Trophoblast cell (in vitro differentiated cells and primary cell): ENCODE data around the gene CEP63.

Experiments
- DNase-seq, 2 donors: peaks; one replicate each; pipeline ENCODE4 v3.0.0-alpha.2; 2016
- H2AFZ ChIP-seq: 2 replicates; pipeline ENCODE4 v1.6.1; 2013; ENCODE audit warnings: low read length, moderate library complexity, mild to moderate bottlenecking; ENCODE audit not compliant: insufficient read depth, poor library complexity
- H2AK5ac ChIP-seq: 2 replicates; pipeline ENCODE4 v1.6.1; 2013; ENCODE audit warnings: mild to moderate bottlenecking, low read length
- H2BK120ac ChIP-seq: 2 replicates; pipeline ENCODE4 v1.6.1; 2013; ENCODE audit warnings: low read length, mild to moderate bottlenecking, moderate library complexity; ENCODE audit not compliant: insufficient read depth, poor library complexity
- H2BK12ac ChIP-seq: 2 replicates; pipeline ENCODE4 v1.6.1; 2013; ENCODE audit warnings: mild to moderate bottlenecking, low read length, moderate library complexity
- H2BK5ac ChIP-seq: 2 replicates; pipeline ENCODE4 v1.6.1; 2013; ENCODE audit warnings: low read length, low read depth, moderate library complexity, mild to moderate bottlenecking; ENCODE audit not compliant: poor library complexity
- H3K14ac ChIP-seq: 2 replicates; pipeline ENCODE4 v1.6.1; 2013; ENCODE audit warnings: mild to moderate bottlenecking, low read length
- H3K18ac ChIP-seq: 2 replicates; pipeline ENCODE4 v1.6.1; 2013; ENCODE audit warnings: mild to moderate bottlenecking, low read length
- H3K23ac ChIP-seq: 2 replicates; pipeline ENCODE4 v1.6.1; 2013; ENCODE audit warnings: low read length
- H3K27ac ChIP-seq: 2 replicates; pipeline ENCODE4 v1.5.1; 2013; ENCODE audit warnings: low read depth, mild to moderate bottlenecking, inconsistent platforms, low read length, moderate library complexity
- H3K27me3 ChIP-seq: 2 replicates; pipeline ENCODE4 v1.6.1; 2013; ENCODE audit warnings: inconsistent platforms, mild to moderate bottlenecking, low read length, moderate library complexity; ENCODE audit not compliant: insufficient read depth
- H3K36me3 ChIP-seq, 2 experiments: 1 replicate in 1 of 2; 2 replicates in 1 of 2; pipeline ENCODE4 v1.6.1; 2013; ENCODE audit warnings: low read length in 2 of 2, mild to moderate bottlenecking in 2 of 2, moderate library complexity in 1 of 2; ENCODE audit not compliant: insufficient read depth in 2 of 2, control insufficient read depth in 1 of 2
- H3K4ac ChIP-seq: 2 replicates; pipeline ENCODE4 v1.6.1; 2013; ENCODE audit warnings: low read depth, mild to moderate bottlenecking, low read length, moderate library complexity
- H3K4me1 ChIP-seq, 2 experiments: 1 replicate in 1 of 2; 2 replicates in 1 of 2; pipeline ENCODE4 v1.6.1; 2013; ENCODE audit warnings: low read length in 2 of 2, mild to moderate bottlenecking in 2 of 2, moderate library complexity in 1 of 2; ENCODE audit not compliant: insufficient read depth in 2 of 2, control insufficient read depth in 1 of 2
- H3K4me2 ChIP-seq: 2 replicates; pipeline ENCODE4 v1.6.1; 2013; ENCODE audit warnings: inconsistent platforms, mild to moderate bottlenecking, low read length, moderate library complexity
- H3K4me3 ChIP-seq: 2 replicates; pipeline ENCODE4 v1.5.1; 2013; ENCODE audit warnings: mild to moderate bottlenecking, low read depth, low read length, inconsistent platforms
- H3K79me1 ChIP-seq: one replicate; pipeline ENCODE4 v1.6.1; 2013; ENCODE audit warnings: low read length
- H3K79me2 ChIP-seq: 2 replicates; pipeline ENCODE4 v1.6.1; 2013; ENCODE audit warnings: low read length, mild to moderate bottlenecking; ENCODE audit not compliant: control insufficient read depth, insufficient read depth, poor library complexity
- H3K9ac ChIP-seq: 2 replicates; pipeline ENCODE4 v1.6.1; 2013; ENCODE audit warnings: mild to moderate bottlenecking, low read length
- H3K9me3 ChIP-seq: 2 replicates; pipeline ENCODE4 v1.6.1; 2013; ENCODE audit warnings: low read depth, mild to moderate bottlenecking, control low read depth, inconsistent platforms, low read length; ENCODE audit not compliant: insufficient read depth
- H4K12ac ChIP-seq: 2 replicates; pipeline ENCODE4 v1.6.1; 2013; ENCODE audit warnings: low read depth, mild to moderate bottlenecking, low read length, moderate library complexity
- H4K8ac ChIP-seq: 2 replicates; pipeline ENCODE4 v1.6.1; 2013; ENCODE audit warnings: low read depth, mild to moderate bottlenecking, low read length, moderate library complexity
- H4K91ac ChIP-seq: one replicate; pipeline ENCODE4 v1.6.1; 2013; ENCODE audit warnings: low read depth, mild to moderate bottlenecking, low read length, moderate library complexity
- WGBS: extraction: QIAGEN DNeasy Blood & Tissue Kit; methylation state at CpG from one replicate; pipeline ENCODE4 v1.1.7; 2013; ENCODE audit warnings: missing lambda C conversion rate; ENCODE audit not compliant: insufficient read length, insufficient coverage; ENCODE audit errors: extremely low coverage; 5-methylcytosine and 5-hydroxymethylcytosine counted together

CEP63 gene

GRCh38 chr3:134597390-134597970 lies 111.6 kb downstream of the CEP63 start:
- no peak overlapping the region for H3K4me2 ChIP-seq
- peaks cover 7% of the 10 kb centered on the region for H3K79me1 ChIP-seq
- H3K23ac ChIP-seq: no peak overlapping the region
- H4K8ac ChIP-seq: peak overlapping the region; percentile 5
- H2BK12ac ChIP-seq: no peak overlapping the region
- no CpG with 5 or more reads among the region's 2 CpGs for WGBS
- peak overlapping the region; percentile 69 for H2BK120ac ChIP-seq
- no peak overlapping the region for H3K9ac ChIP-seq
- no peaks in the 10 kb centered on the region for H3K27me3 ChIP-seq
- H3K79me2 ChIP-seq: no peaks in the 10 kb centered on the region
- H4K91ac ChIP-seq: peak overlapping the region; percentile 82
- no peak overlapping the region for H4K12ac ChIP-seq
- H2AFZ ChIP-seq: no peak overlapping the region
- no peak overlapping the region for H3K4me3 ChIP-seq
- H3K4ac ChIP-seq: no peak overlapping the region
- DNase-seq: peak; percentile 66 to 81
- peak overlapping the region; percentile 8 for H2BK5ac ChIP-seq
- peak overlapping the region; percentile 14 for H3K14ac ChIP-seq
- peak overlapping the region; percentile 77 for H3K27ac ChIP-seq
- H3K36me3 ChIP-seq: no peaks in the 10 kb centered on the region
- peaks cover 11 to 14% of the 10 kb centered on the region in 2 experiments for H3K4me1 ChIP-seq
- H3K9me3 ChIP-seq: peaks cover 3% of the 10 kb centered on the region
- H2AK5ac ChIP-seq: no peak overlapping the region
- peak overlapping the region; percentile 6 for H3K18ac ChIP-seq

- H3K4me2 ChIP-seq: no peak overlapping the region
- peaks cover 14% of the 10 kb centered on the region in 2 experiments for H3K4me1 ChIP-seq
- H3K14ac ChIP-seq: no peak overlapping the region
- H3K79me1 ChIP-seq: peaks cover 7% of the 10 kb centered on the region
- H2BK12ac ChIP-seq: no peak overlapping the region
- H3K18ac ChIP-seq: no peak overlapping the region
- H3K27ac ChIP-seq: no peak overlapping the region
- H4K8ac ChIP-seq: no peak overlapping the region
- no peak overlapping the region for H3K9ac ChIP-seq
- no peak overlapping the region for H2AFZ ChIP-seq
- no peak overlapping the region for H2BK5ac ChIP-seq
- WGBS: no CpG with 5 or more reads among the region's 10 CpGs
- H3K79me2 ChIP-seq: no peaks in the 10 kb centered on the region
- H2BK120ac ChIP-seq: no peak overlapping the region
- no peak overlapping the region for H3K4me3 ChIP-seq
- H4K91ac ChIP-seq: no peak overlapping the region
- H2AK5ac ChIP-seq: no peak overlapping the region
- H3K36me3 ChIP-seq: no peaks in the 10 kb centered on the region
- no peak for DNase-seq
- no peaks in the 10 kb centered on the region for H3K27me3 ChIP-seq
- H3K9me3 ChIP-seq: peaks cover 3% of the 10 kb centered on the region
- no peak overlapping the region for H4K12ac ChIP-seq
- H3K23ac ChIP-seq: no peak overlapping the region
- no peak overlapping the region for H3K4ac ChIP-seq
Observed at GRCh38 chr3:134598763-134599545, 113.1 kb downstream of the CEP63 start.

GRCh38 chr3:134600206-134600605 lies 114.3 kb downstream of the CEP63 start:
- Histone ChIP-seq H3K4me3 (no peak overlapping the region), H2BK5ac (no peak overlapping the region), H3K14ac (no peak overlapping the region), H2BK120ac (no peak overlapping the region), H4K91ac (no peak overlapping the region), H2AK5ac (no peak overlapping the region), H3K18ac (no peak overlapping the region), H3K79me1 (peaks cover 7% of the 10 kb centered on the region), H4K12ac (no peak overlapping the region), H3K4me2 (no peak overlapping the region), H3K23ac (no peak overlapping the region), H3K4me1 (peaks cover 14% of the 10 kb centered on the region in 2 experiments), H3K27ac (no peak overlapping the region), H3K9me3 (no peaks in the 10 kb centered on the region), H3K9ac (no peak overlapping the region), H3K4ac (no peak overlapping the region), H3K27me3 (no peaks in the 10 kb centered on the region), H2AFZ (no peak overlapping the region), H3K79me2 (no peaks in the 10 kb centered on the region), H3K36me3 (no peaks in the 10 kb centered on the region), H2BK12ac (no peak overlapping the region), H4K8ac (no peak overlapping the region)
- DNase-seq: no peak
- WGBS: no CpG with 5 or more reads among the region's 1 CpG

GRCh38 chr3:134600685-134601463 lies 115.0 kb downstream of the CEP63 start:
- Histone ChIP-seq H4K8ac (no peak overlapping the region), H2BK5ac (no peak overlapping the region), H4K12ac (no peak overlapping the region), H3K18ac (no peak overlapping the region), H3K4me2 (no peak overlapping the region), H4K91ac (no peak overlapping the region), H2AK5ac (no peak overlapping the region), H3K36me3 (no peaks in the 10 kb centered on the region), H2BK120ac (no peak overlapping the region), H2AFZ (peak overlapping the region; percentile 60), H2BK12ac (no peak overlapping the region), H3K27ac (no peak overlapping the region), H3K4me3 (no peak overlapping the region), H3K79me2 (no peaks in the 10 kb centered on the region), H3K9ac (no peak overlapping the region), H3K4ac (no peak overlapping the region), H3K79me1 (peaks cover 7% of the 10 kb centered on the region), H3K23ac (no peak overlapping the region), H3K14ac (no peak overlapping the region), H3K27me3 (no peaks in the 10 kb centered on the region), H3K4me1 (peaks cover 14% of the 10 kb centered on the region in 2 experiments), H3K9me3 (no peaks in the 10 kb centered on the region)
- DNase-seq: peak; percentile 59 to 83
- no CpG with 5 or more reads among the region's 31 CpGs for WGBS
